HS-5 (cell line): ENCODE results near the gene FREM1.
A peak's percentile ranks its signal among the peaks of the same experiment; 100 is the strongest.

Experiments used
- DNase-seq: peaks from one replicate; pipeline ENCODE4 v3.0.0-alpha.2; 2012; ENCODE audit warnings: low read depth

FREM1 gene

GRCh38 chr9:14870090-14870489 lies 40.1 kb downstream of the FREM1 start:
- no peak for DNase-seq

GRCh38 chr9:14869671-14870070 lies 40.6 kb downstream of the FREM1 start:
- DNase-seq: no peak

- DNase-seq: no peak
These were observed 41.2 kb downstream of the FREM1 start for GRCh38 chr9:14868772-14869583.

- no peak for DNase-seq
These were observed 41.8 kb downstream of the FREM1 start for GRCh38 chr9:14868418-14868771.

DNA sequence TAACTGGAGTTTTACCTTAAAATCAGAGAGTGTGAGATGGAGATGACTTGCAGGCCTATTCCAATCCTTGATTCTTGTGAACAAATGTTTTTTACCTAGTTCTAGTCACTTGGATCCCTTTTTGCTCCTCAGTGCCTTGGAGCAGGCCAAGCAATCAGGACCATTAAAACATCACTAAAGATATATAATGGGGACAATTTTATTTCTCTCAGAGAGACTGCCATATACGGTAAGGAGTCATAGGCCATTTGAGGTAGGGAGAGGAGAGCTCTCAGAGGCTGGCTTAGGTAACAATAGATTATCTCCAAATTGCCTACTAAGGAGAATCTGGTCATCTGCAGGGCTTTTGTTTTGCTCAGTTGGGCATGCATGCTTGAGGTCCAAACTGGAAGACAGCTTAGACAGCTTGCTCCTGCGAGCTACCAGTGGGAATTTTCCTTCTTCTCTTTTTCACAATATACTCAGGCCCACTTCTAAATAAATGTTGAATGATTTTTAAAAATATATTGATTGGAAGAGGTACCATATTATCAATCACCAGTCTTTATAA lies 44.0 kb downstream of the FREM1 start:
- no peak for DNase-seq

GRCh38 chr9:14864309-14864708 lies 45.9 kb downstream of the FREM1 start:
- DNase-seq: no peak

- no peak for DNase-seq
These were observed 46.8 kb downstream of the FREM1 start for GRCh38 chr9:14863402-14863801.

GRCh38 chr9:14857449-14858305 lies 52.6 kb downstream of the FREM1 start:
- DNase-seq: no peak

DNA sequence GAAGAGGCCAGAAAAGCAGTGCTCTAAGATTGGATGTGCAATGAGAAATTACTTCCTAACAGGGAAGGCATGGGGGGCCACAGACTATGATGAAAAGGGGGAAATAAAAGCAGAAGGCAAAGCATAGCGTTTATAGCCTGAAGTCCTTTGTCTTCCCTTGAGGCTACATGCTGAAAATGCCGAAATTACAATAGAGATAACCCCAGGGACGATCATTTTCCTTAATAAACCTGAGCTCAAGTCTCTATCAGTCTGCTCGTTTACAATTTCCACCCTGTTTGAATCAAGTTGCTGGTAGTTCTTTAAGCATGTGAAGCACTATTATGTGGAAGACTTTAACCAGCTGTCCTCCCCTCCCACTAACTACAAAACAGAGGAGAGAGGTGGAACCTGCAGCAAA lies 60.4 kb downstream of the FREM1 start:
- no peak for DNase-seq

GRCh38 chr9:14849296-14849695 lies 60.9 kb downstream of the FREM1 start:
- no peak for DNase-seq

- peak; percentile 6 for DNase-seq
These were observed 63.3 kb downstream of the FREM1 start for GRCh38 chr9:14846871-14847311.

DNA sequence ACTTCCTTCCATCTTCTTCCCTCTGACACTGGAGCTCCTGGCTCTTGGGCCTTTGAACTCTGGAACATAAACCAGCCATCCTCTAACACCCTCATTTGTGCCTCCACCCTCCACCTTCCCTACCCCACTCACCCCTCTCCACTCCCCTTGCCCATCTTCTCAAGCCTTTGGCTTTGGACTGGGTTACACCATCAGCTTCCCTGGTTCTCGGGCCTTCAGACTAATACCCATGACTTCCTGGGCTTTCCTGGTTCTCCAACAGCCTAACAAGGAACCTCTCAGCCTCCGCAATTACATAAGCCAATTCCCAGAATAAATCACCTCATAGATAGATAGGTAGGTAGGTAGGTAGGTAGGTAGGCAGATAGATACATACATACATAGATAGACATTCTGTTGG lies 67.1 kb downstream of the FREM1 start:
- no peak for DNase-seq

DNA sequence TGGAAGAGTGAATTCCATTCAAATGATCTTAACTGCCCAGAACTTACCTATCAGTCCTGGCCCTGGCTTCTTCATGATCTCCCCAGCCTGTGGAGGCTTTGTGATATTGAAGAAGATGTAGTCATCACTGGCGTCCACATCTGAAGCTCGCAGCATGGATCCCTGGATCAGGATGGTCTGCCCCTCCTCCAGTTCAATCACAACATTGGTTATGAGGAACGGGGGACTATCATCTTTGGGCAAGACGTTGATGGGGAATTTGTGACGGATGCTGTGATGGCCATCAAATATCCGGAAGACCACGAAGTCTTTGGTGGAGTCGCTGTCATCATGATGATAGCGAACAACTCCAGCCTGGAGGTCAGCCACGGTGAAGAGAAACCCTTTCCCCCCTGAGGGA lies 68.0 kb downstream of the FREM1 start:
- DNase-seq: no peak

- DNase-seq: no peak
These were observed 71.5 kb downstream of the FREM1 start for GRCh38 chr9:14838701-14839100.

- DNase-seq: no peak
These were observed 73.3 kb downstream of the FREM1 start for GRCh38 chr9:14836885-14837284.

- DNase-seq: no peak
These were observed 78.6 kb downstream of the FREM1 start for GRCh38 chr9:14831661-14832060.

DNA sequence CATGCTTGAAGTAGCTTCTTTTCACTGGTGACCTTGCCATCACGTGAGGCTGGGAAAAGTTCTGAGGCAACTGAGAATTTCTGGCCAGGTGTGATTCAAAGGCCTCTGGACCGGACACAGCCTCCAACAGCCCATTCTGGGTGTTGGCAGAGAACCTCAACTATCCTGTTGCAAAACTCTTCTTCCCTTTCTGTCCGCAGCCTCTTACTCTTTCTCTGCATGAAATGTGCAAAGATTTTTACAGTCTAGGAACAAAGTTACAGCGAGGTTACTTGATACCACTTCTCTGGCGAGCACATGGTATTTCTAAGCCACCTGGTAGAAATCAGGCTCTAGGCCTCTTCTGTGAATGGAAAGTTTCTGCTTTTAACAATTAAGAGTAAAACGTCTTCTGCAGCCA lies 79.2 kb downstream of the FREM1 start:
- DNase-seq: no peak

DNA sequence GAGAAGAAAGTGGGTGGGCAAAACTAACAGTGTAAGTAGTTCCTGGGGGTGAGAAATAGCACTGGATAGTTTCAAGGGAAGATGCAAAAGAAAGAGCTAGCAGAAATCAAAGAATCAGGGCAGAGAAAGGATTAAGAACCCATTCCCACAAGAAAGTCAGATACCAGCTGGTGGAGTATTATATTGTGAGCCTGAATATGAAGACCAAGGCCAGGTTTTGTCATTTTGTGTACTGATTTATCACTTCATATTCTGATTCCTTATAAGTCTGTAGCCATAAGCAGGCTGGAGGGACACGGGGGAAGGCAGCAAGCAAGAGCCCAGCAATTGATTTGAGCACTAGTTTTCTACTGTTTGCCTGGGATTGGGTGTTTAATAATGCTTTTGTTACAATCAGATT lies 80.2 kb downstream of the FREM1 start:
- DNase-seq: no peak

DNA sequence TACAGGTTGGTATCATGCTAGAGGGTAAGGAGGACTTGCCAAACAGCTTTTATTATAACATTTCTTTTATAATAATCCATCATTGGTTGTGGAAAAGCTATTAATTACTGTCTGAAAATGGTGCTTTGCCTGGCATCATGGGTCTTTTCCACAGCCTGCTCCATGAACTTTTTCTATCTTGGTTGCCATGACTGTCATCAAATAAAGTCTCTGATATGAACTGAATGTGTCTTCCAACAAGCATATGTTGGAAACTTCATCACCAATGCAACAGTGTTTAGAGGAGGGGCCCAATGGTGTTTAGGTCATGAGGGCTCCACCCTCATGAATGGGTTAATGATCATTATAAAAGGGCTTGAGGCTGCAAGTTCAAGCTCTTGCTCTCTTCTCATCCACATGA lies 81.0 kb downstream of the FREM1 start:
- DNase-seq: no peak

DNA sequence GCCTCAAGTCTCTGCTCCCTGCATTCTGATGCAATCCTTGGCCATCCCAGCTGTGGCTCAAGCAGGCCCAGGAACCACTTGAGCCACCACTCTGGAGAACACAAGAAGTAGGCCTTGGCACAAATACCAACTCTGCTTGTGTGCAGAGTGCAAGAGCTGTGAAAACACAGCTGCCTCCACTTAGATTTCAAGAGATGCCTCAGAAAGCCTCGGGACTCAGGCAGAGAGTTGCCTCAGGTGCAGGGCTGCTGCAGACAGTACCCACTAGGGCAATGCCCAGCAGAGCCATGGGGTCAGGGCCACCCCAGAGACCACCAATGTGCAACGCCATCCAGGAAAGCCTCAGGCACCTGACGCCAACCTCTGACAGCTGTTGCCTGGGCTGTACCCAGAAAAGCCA lies 82.4 kb downstream of the FREM1 start:
- no peak for DNase-seq

DNA sequence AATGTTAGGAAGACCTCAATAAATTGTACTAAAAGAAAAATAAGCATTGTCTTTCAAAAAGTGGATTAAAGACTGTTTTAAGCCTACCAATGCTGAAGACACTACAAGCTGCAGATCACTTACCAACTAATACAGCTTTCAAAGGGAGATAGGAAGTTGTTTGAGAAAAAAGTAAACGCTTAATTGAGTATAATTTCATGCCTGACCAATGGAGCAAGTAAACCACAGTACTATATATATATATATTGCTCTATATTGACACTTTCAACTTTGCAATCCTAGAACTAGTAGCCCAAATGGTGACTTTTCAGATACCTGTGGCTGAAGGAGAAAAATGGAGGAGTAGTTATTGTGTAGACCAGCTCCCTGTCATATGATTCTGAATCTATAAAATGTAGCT lies 85.7 kb downstream of the FREM1 start:
- no peak for DNase-seq

- DNase-seq: no peak
These were observed 86.4 kb downstream of the FREM1 start for GRCh38 chr9:14823800-14824199.

- DNase-seq: no peak
These were observed 87.6 kb downstream of the FREM1 start for GRCh38 chr9:14822666-14823065.
